ENCODE data around the gene RAB4B.
"Not testable (repeated sequence)": the region's sequence is repeated elsewhere in the genome, so short reads cannot be mapped to it uniquely, and the experiment has no call there.

The RAB4B gene

DNA sequence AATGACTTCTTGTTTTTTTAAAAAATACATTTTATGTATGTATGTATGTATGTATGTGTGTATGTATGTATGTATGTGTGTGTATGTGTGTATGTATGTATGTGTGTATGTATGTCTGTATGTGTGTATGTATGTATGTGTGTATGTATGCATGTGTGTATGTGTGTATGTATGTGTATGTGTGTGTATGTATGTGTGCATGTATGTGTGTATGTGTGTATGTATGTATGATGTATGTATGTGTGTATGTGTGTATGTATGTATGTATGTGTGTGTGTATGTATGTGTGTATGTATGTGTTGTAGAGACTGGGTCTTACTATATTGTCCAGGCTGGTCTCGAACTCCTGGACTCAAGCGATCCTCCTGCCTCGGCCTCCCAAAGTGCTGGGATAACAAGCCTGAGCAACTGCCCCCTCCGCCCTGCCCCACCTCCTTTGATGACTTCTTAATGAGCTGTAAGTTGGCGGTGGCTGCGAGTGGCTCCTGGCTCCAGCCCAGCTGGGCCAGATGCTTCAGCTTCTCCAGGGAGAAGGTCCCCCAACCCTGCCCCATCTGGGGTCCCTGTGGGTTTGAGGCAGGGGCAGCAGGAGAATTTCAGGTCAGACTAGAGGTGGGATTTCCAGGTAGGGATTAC is 47.5 kb downstream of the RAB4B start:
- DNase-seq, result not testable (repeated sequence)

DNA sequence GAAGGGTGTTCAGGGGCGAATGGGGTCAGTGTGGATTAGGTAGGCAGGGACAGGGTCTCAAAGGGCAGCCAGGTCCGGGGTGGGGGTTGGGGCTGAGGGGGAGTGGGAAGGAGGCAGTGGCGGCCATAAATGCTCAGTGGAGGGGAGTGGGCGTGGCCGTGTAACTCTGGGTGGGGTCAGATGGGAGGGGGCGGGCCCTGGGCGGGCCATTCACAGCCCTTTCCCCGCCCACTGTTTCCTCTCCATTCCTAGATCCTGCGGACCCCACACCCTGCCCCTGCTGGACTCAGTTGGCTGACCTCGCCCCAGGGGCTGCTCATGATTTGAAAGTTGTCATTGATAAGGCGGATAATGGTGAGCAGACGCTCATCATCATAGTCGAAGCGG is 48.3 kb downstream of the RAB4B start:
- DNase-seq, result not testable (repeated sequence)

DNA sequence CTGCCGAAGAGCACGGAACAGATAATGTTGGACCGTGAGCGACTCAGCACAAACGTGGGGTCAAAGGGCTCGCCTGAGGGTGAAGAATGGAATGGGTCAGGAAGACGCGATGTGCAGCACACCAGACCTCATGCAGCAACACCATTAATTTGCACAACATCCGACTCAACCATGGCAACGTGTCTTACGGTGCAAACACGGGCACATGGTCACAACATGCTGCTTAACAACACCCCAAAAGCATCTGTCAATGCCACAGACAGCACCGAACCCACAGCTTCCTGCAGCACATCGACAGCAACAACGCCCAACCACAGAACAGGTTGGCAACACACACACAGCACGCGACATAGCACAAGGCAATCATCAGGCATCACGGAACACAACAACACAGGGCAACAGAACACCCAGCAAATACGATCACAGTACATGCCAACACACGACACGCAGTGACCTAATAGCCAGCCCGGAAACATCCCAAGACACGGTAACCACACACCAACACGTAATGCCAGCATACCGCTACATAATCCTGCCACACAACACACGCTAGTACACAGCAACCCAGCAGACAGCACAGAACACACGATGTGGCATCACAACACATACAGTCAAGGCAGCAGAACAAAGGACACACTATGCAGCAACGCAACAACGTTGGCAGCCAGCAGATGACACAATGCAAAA is 48.8 kb downstream of the RAB4B start:
- DNase-seq, result not testable (repeated sequence)

DNA sequence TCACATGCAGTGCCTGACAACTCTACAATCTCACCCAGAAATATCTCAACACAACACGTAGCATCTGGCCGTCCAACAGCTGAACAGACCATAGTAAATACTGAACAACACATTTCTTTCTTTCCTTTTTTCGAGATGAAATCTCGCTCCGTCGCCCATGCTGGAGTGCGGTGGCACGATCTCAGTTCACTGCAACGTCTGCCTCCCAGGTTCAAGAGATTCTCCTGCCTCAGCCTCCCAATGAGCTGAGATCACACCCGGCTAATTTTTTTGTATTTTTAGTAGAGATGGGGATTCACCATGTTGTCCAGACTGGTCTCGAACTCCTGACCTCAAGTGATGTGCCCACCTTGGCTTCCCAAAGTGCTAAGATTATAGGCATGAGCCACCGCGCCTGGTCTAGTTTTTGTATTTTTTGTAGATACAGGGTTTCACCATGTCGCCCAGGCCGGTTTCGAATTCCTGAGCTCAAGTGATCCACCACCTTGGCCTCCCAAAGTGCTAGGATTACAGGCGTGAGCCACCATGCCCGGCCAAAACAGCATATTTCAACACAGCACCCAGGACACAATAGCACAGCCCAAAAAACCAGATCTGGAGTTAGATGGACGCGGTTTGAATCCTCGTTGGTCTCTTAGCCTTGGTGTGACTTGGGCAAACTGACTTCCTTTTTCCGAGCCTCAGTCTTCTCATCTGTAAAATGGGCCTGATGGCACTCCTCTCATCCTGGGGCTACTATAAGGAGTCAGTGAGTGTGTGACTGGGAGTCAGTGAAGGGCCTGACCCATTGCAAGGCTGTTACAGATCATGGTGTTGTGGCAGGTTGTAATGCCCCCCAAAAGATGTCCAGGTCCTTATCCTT is 49.6 kb downstream of the RAB4B start:
- DNase-seq, result no peak

DNA sequence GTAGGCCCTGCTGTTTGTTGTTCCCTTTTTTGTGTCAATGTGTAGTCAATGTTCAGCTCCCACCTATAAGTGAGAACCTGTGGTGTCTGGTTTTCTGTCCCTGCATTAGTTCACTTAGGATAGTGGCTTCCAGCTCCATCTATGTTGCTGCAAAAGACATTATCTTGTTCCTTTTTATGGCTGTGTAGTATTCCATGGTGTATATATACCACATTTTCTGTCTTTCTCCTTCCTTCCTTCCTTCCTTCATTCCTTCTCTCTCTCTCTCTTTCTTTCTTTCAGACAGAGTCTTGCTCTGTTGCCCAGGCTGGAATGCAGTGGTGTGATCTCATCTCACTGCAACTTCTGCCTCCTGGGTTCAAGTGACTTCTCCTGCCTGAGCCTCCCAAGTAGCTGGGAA is 51.2 kb downstream of the RAB4B start:
- DNase-seq, result no peak

DNA sequence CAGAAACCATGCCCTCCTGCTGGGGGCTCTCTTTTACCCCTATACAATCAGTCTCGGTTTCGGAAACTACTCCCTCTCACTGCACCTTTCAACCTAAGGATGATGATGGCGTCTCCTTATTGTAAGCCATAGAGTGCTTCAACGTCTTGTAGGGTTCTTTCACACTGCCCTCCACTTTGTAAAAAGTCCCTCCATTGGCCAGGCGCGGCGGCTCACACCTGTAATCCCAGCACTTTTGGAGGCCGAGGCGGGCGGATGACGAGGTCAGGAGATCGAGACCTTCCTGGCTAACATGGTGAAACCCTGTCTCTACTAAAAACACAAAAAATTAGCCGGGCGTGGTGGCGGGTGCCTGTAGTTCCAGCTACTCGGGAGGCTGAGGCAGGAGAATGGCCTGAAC is 52.7 kb downstream of the RAB4B start:
- not testable (repeated sequence) for DNase-seq

DNA sequence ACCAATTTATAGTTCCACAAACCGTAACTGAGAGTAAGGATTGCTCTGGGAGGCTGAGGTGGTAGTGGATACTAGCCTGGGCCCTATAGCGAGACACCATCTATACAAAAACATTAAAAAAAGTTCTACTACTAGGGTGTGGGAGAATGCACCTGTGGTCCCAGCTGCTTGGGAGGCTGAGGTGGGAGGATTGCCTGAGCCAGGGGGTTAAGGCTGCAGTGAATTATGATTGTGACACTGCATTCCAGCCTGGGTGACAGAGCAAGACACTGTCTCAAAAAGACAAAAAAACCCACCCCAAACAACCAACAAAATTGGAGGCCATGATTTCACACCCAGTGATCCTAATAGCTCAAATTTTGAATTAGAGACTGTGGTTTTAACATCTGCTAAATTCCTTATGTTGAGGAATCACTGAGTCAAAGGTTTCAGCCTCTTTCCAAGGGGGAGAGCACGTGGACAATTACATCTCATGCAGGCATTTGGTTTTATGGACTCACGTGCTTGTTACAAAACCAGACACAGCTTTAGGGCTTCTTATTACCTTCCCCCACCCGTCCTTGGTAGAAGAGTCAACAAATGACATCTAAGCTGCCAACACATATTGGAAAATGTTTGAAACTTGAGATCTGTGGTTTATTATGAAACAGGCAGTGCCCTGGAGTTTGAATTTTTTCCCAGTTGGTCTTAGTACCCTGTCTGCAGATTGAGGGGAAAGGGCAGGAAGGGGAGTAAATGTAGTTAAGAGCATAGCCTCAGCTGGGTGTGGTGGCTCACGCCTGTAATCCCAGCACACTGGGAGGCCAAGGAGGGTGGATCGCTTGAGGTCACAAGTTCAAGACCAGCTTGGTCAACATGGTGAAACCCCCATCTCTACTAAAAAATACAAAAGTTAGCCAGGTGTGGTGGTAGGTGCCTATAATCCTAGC is 53.7 kb downstream of the RAB4B start:
- no peak for DNase-seq

DNA sequence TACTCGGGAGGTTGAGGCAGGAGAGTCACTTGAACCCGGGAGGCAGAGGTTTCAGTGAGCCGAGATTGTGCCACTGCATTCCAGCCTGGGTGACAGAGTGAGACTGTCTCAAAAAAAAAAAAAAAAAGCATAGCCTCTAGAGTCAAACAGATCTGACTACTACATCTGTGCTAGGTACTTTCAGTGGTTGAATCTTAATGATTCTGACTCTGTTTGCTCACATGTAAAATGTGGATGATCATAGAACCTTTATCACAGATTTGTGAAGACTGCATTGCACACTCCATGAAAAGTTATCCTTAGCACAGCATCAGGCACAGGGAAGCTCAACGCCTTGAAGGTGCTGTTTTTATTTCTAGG is 54.4 kb downstream of the RAB4B start:
- not testable (repeated sequence) for DNase-seq

DNA sequence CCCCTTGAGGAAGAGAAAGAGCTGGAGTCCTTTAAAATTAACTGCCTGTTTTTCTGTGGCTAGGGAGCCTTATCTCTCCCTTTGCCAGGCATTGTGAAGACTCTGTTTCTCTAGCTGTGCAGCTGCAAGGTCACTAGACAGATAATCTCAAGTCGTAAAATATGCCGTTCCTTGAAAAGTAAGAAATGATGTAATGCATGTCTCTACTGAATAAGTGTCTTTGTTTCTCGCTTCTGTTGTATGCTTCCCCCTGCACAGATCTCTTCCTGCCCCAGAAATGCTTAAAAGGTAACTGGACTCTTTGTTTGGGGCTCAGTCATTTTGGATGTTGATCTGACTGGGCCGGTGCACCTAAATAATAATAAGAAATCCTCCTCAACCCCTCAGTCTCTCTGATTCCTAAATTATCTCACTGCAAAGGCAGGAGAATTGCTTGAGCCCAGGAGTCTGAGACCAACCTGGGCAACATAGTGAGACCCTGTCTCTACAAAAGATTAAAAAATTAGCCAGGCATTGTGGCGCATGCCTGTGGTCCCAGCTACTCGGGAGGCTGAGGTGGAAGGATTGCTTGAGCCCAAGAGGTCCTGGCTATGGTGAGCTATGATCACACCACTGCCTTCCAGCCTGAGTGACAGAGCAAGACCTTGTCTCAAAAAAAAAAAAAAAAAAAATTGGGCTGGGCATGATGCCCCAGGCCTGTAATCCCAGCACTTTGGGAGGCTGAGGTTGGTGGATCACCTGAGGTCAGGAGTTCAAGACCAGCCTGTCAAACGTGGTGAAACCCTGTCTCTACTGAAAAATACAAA is 55.9 kb downstream of the RAB4B start:
- not testable (repeated sequence) for DNase-seq

DNA sequence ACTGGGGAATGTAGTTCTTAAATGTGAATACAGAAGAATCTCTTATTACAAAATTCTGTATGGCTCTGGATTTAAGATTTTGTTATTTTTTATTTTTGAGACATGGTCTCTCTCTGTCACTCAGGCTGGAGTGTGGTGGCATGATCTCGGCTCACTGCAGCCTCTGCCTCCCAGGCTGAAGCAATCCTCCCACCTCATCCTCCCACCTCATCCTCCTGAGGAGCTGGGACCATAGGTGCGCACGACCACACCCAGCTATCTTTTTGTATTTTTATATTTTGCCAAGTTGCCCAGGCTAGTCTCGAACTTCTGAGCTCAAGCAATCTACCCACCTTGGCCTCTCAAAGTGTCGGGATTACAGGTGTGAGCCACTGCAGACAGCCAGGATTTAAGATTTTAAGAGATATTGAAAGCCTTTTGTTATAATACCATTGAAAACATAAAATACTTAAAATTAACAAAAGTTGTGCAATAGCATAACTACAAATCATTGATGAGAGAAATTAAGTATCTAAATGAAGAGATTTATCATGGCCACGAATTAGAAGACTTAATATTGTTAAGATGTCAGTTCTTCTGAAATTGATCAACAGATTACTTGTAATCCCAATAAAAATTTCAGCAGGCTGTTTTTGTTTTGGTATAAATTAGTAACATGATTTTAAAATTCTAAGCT is 58.8 kb downstream of the RAB4B start:
- DNase-seq, result no peak

DNA sequence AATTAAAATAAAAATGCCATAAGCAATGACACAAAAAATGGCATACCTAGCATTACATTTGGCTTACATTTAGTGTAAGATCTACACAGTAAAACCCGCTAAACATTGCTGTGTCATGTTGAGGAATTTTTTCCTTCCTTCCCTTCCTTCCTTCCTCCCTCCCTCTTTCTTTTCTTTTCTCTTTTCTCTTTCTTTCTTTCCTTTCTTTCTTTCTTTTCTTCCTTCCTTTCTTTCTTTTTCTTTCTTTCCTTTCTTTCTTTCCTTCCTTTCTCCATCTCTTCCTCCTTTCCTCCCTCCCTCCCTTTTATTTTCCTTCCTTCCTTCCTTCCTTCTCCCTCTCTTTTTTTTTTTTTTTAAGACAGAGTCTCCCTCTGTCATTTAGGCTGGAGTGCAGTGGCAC is 60.4 kb downstream of the RAB4B start:
- not testable (repeated sequence) for DNase-seq

DNA sequence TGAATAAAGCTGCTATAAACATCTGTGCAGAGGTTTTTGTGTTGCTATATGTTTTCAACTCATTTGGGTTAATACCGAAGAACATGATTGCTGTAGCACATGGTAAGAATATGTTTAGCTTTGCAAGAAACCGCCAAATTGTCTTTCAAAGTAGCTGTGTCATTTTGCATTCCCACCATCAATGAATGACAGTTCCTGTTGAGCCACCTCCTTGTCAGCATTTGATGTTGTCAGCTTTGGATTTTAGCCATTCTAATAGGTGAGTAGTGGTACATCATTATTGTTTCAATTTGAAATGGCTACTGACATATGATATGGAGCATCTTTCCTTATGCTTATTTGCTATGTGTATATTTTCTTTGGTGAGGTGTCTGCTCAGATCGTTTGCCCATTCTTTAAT is 64.0 kb downstream of the RAB4B start:
- not testable (repeated sequence) for DNase-seq

DNA sequence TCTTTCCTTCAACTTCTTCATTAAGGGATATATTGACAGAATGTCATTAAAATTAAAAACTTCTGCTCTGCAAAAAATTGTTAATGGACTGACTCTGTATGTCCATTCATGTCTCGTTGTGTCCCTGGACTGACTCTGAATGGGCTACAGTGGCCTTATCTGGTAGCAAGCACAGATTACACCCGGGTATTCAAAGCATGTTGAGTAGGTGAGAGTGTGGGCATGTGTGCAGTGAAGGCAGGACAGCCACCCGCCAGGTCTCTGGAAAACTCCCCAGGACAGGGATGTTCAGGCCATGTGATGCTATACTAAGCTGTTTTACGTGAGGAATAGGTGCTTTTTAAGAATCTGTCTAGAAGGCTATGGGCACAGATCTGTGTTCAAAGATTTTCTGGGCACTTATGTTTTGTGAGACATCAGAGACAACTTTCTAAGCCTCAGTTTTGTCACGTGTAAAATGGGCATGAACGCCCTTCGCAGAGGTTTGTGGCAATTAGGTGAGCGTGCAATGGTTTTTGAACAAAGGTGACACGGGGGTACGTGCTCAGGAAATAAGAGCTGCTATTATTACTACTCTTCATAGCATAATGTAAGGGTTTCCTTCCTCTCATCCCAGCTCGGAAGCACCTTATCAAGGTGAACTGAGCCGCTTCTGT is 65.1 kb downstream of the RAB4B start:
- not testable (repeated sequence) for DNase-seq

DNA sequence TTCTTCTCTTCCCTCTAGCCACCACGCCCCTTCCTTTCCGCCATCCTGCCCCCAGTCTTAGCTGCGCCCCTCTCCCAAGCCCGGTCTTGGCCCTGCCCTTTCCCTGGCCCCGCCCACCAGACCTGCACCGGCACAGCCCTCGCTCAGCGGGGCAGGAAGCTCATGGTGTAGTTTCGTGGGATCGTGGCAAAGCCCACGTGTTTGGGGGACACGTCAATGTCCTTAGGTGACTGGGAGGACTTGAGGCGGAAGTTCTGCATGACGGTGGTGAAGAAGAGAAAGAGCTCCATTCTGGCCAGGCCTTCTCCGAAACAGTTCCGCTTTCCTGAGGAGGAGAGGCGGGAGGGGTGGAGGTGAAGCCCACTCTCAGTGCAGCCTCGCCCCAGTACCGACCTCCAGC is 65.6 kb downstream of the RAB4B start:
- DNase-seq, result not testable (repeated sequence)
